Mucosa of rectum (tissue), 2 donors: ENCODE results near the gene ZBTB32.

Experiments used
- H3K27ac ChIP-seq, 2 donors: one replicate each; pipeline ENCODE4 v1.7.0; 2013; ENCODE audit warnings: inconsistent platforms in 2 of 2, low read depth in 2 of 2, low read length in 2 of 2
- H3K27me3 ChIP-seq, 2 donors: one replicate each; pipeline ENCODE4 v1.7.0; 2013; ENCODE audit warnings: low read length in 2 of 2; ENCODE audit not compliant: control insufficient read depth in 2 of 2, insufficient read depth in 2 of 2
- H3K36me3 ChIP-seq, 2 donors: one replicate each; pipeline ENCODE4 v1.7.0; 2013; ENCODE audit warnings: low read length in 2 of 2; ENCODE audit not compliant: control insufficient read depth in 2 of 2, insufficient read depth in 2 of 2
- H3K4me1 ChIP-seq, 2 donors: one replicate each; pipeline ENCODE4 v1.7.0; 2013; ENCODE audit warnings: low read length in 2 of 2, mild to moderate bottlenecking in 1 of 2; ENCODE audit not compliant: control insufficient read depth in 2 of 2, insufficient read depth in 2 of 2
- H3K4me3 ChIP-seq, 2 donors: one replicate each; pipeline ENCODE4 v1.7.0; 2013; ENCODE audit warnings: low read length in 2 of 2
- H3K9ac ChIP-seq, 2 donors: one replicate each; pipeline ENCODE4 v1.7.0; 2013; ENCODE audit warnings: low read length in 2 of 2, low read depth in 1 of 2, mild to moderate bottlenecking in 1 of 2
- H3K9me3 ChIP-seq, 2 donors: one replicate each; pipeline ENCODE4 v1.7.0; 2013; ENCODE audit warnings: low read length in 2 of 2; ENCODE audit not compliant: control insufficient read depth in 2 of 2
- donor health status: healthy.
- donor health status: Normal muscosa, but diverticular disease.

Gene ZBTB32

GRCh38 chr19:35752746-35753350 lies 48.5 kb downstream of the ZBTB32 start:
- Histone ChIP-seq H3K27ac (no peak overlapping the region), H3K4me3 (no peak overlapping the region), H3K9ac (no peak overlapping the region), H3K27me3 (peaks cover 0 to 3% of the 10 kb centered on the region in 2 donors), H3K36me3 (peaks cover 15 to 18% of the 10 kb centered on the region in 2 donors), H3K9me3 (no peaks in the 10 kb centered on the region), H3K4me1 (peaks cover 21 to 28% of the 10 kb centered on the region in 2 donors)

- Histone ChIP-seq H3K36me3 (peaks cover 15 to 18% of the 10 kb centered on the region in 2 donors), H3K9ac (no peak overlapping the region), H3K9me3 (no peaks in the 10 kb centered on the region), H3K4me3 (no peak overlapping the region), H3K27ac (no peak overlapping the region), H3K4me1 (peaks cover 26 to 28% of the 10 kb centered on the region in 2 donors), H3K27me3 (peaks cover 0 to 3% of the 10 kb centered on the region in 2 donors)
Observed at GRCh38 chr19:35753634-35754369, 49.4 kb downstream of the ZBTB32 start.

GRCh38 chr19:35754370-35755130 lies 50.2 kb downstream of the ZBTB32 start:
- H3K27me3 ChIP-seq: peaks cover 0 to 3% of the 10 kb centered on the region in 2 donors
- H3K4me1 ChIP-seq: peaks cover 28% of the 10 kb centered on the region in 2 donors
- no peak overlapping the region for H3K4me3 ChIP-seq
- H3K36me3 ChIP-seq: peaks cover 15 to 18% of the 10 kb centered on the region in 2 donors
- H3K27ac ChIP-seq: peak overlapping the region in 1 of 2 donors; percentile 97
- no peak overlapping the region for H3K9ac ChIP-seq
- no peaks in the 10 kb centered on the region for H3K9me3 ChIP-seq

- Histone ChIP-seq H3K9ac (peak overlapping the region in 1 of 2 donors; percentile 47), H3K4me1 (peaks cover 28% of the 10 kb centered on the region in 2 donors), H3K9me3 (no peaks in the 10 kb centered on the region), H3K36me3 (peaks cover 15 to 18% of the 10 kb centered on the region in 2 donors), H3K4me3 (peak overlapping the region; percentile 48 to 56), H3K27ac (peak overlapping the region; percentile 59 to 97), H3K27me3 (peaks cover 0 to 3% of the 10 kb centered on the region in 2 donors)
Observed at GRCh38 chr19:35755131-35755549, 50.8 kb downstream of the ZBTB32 start.

GRCh38 chr19:35755550-35756376 lies 51.4 kb downstream of the ZBTB32 start:
- peaks cover 0 to 3% of the 10 kb centered on the region in 2 donors for H3K27me3 ChIP-seq
- peak overlapping the region; percentile 59 to 97 for H3K27ac ChIP-seq
- H3K4me1 ChIP-seq: peaks cover 28% of the 10 kb centered on the region in 2 donors
- H3K4me3 ChIP-seq: peak overlapping the region; percentile 48 to 56
- peak overlapping the region; percentile 47 for H3K9ac ChIP-seq
- no peaks in the 10 kb centered on the region for H3K9me3 ChIP-seq
- H3K36me3 ChIP-seq: peaks cover 15 to 18% of the 10 kb centered on the region in 2 donors

GRCh38 chr19:35756377-35757230 lies 52.2 kb downstream of the ZBTB32 start, which contains the start of gene HSPB6:
HSPB6 (minus strand) TSS chr19:35757029; CDS start chr19:35757008, 21 bp downstream.
- Histone ChIP-seq H3K27ac (peak within 1 kb of the TSS; percentile 59 to 97), H3K36me3 (peaks cover 15 to 18% of the 10 kb centered on the region in 2 donors), H3K4me1 (peaks cover 28% of the 10 kb centered on the region in 2 donors), H3K27me3 (peaks cover 0 to 3% of the 10 kb centered on the region in 2 donors), H3K9ac (peak within 1 kb of the TSS; percentile 47), H3K4me3 (peak within 1 kb of the TSS; percentile 57 to 98), H3K9me3 (no peaks in the 10 kb centered on the region)

GRCh38 chr19:35757231-35757748 lies 52.9 kb downstream of the ZBTB32 start:
- H3K9me3 ChIP-seq: no peaks in the 10 kb centered on the region
- H3K9ac ChIP-seq: no peak overlapping the region
- peaks cover 0 to 3% of the 10 kb centered on the region in 2 donors for H3K27me3 ChIP-seq
- peaks cover 21 to 23% of the 10 kb centered on the region in 2 donors for H3K36me3 ChIP-seq
- H3K27ac ChIP-seq: peak overlapping the region; percentile 59 to 97
- peaks cover 28% of the 10 kb centered on the region in 2 donors for H3K4me1 ChIP-seq
- peak overlapping the region; percentile 57 to 98 for H3K4me3 ChIP-seq

GRCh38 chr19:35757749-35758608 lies 53.6 kb downstream of the ZBTB32 start, which contains the start of gene PROSER3:
PROSER3 (plus strand) TSS chr19:35758176; CDS start chr19:35758216, 40 bp downstream.
- H3K36me3 ChIP-seq: peaks cover 15 to 17% of the 10 kb centered on the region in 2 donors
- peak within 1 kb of the TSS; percentile 92 for H3K9ac ChIP-seq
- peaks cover 0 to 3% of the 10 kb centered on the region in 2 donors for H3K27me3 ChIP-seq
- peaks cover 28% of the 10 kb centered on the region in 2 donors for H3K4me1 ChIP-seq
- H3K9me3 ChIP-seq: no peaks in the 10 kb centered on the region
- peak within 1 kb of the TSS; percentile 98 to 100 for H3K4me3 ChIP-seq
- H3K27ac ChIP-seq: peak within 1 kb of the TSS; percentile 94 to 97
